CD14-positive monocyte (primary cell): ENCODE measurements around the gene CNTN4. TPM values are rescaled to one million over a fixed set of nuclear protein-coding genes. Genes with fewer than 3 reads are reported as not detected.

Experiments
- DNase-seq, 3 donors: peaks; one replicate each; pipeline ENCODE4 v3.0.0-alpha.2; 2011 to 2022
- H2AFZ ChIP-seq: 2 replicates; pipeline ENCODE4 v1.6.0; 2012; ENCODE audit warnings: mild to moderate bottlenecking, low read depth, low read length, inconsistent platforms; ENCODE audit not compliant: insufficient read depth, poor library complexity, severe bottlenecking
- H3K27ac ChIP-seq, 2 donors: 1 replicate in 1 of 2; 2 replicates in 1 of 2; pipeline ENCODE4 v1.5.1; 2012 to 2013; ENCODE audit warnings: low read length in 2 of 2, control low read depth in 1 of 2, inconsistent platforms in 1 of 2, low read depth in 1 of 2, mild to moderate bottlenecking in 1 of 2
- H3K27me3 ChIP-seq, 2 donors: one replicate each; pipeline versions ENCODE4 v1.6.0 to v1.6.1; 2011 to 2013; ENCODE audit warnings: low read length in 2 of 2; ENCODE audit not compliant: control insufficient read depth in 2 of 2, insufficient read depth in 2 of 2
- H3K36me3 ChIP-seq, 2 donors: replicated peaks in 1 of 2; 1 replicate in 1 of 2; 2 replicates in 1 of 2; pipeline versions ENCODE4 v1.5.1 to v1.6.1; 2012 to 2013; ENCODE audit warnings: low read length in 2 of 2, control low read depth in 1 of 2, inconsistent platforms in 1 of 2, mild to moderate bottlenecking in 1 of 2; ENCODE audit not compliant: insufficient read depth in 2 of 2, control insufficient read depth in 1 of 2
- H3K4me1 ChIP-seq, 2 donors: 1 replicate in 1 of 2; 2 replicates in 1 of 2; pipeline versions ENCODE4 v1.5.1 to v1.6.1; 2012 to 2013; ENCODE audit warnings: low read length in 2 of 2, control low read depth in 1 of 2, inconsistent platforms in 1 of 2, mild to moderate bottlenecking in 1 of 2, moderate library complexity in 1 of 2; ENCODE audit not compliant: insufficient read depth in 2 of 2, control insufficient read depth in 1 of 2
- H3K4me2 ChIP-seq: replicated peaks from 2 replicates; pipeline ENCODE3; 2012; ENCODE audit warnings: low read length, moderate library complexity, mild to moderate bottlenecking; ENCODE audit not compliant: poor library complexity, severe bottlenecking; ENCODE audit errors: extremely low read depth
- H3K4me3 ChIP-seq, 3 experiments: fragments of 200-600 bp in 1 of 3; sonication (generic) in 1 of 3; replicated peaks in 1 of 3; 1 replicate in 2 of 3; 2 replicates in 1 of 3; pipeline ENCODE4 v1.5.1; 2011 to 2013; ENCODE audit warnings: low read length in 3 of 3, mild to moderate bottlenecking in 3 of 3, control low read depth in 2 of 3, low read depth in 2 of 3, inconsistent platforms in 1 of 3, moderate library complexity in 1 of 3
- H3K79me2 ChIP-seq: 2 replicates; pipeline ENCODE4 v1.6.0; 2012; ENCODE audit warnings: mild to moderate bottlenecking, control low read depth, inconsistent platforms, low read length, moderate library complexity; ENCODE audit not compliant: insufficient read depth
- H3K9ac ChIP-seq: 2 replicates; pipeline ENCODE4 v1.6.0; 2017; ENCODE audit warnings: low read length, mild to moderate bottlenecking; ENCODE audit not compliant: insufficient read depth, poor library complexity, severe bottlenecking
- H3K9me3 ChIP-seq, 2 donors: replicated peaks in 1 of 2; 1 replicate in 1 of 2; 2 replicates in 1 of 2; pipeline versions ENCODE4 v1.5.1 to v1.6.1; 2012 to 2013; ENCODE audit warnings: low read length in 2 of 2, control low read depth in 1 of 2; ENCODE audit not compliant: control insufficient read depth in 1 of 2, insufficient read depth in 1 of 2
- H4K20me1 ChIP-seq: 2 replicates; pipeline ENCODE4 v1.6.0; 2012; ENCODE audit warnings: mild to moderate bottlenecking, low read length, control low read depth, moderate library complexity; ENCODE audit not compliant: insufficient read depth
- H3K27ac Mint-ChIP-seq, 7 donors: one replicate each; pipeline ENCODE4 v1.8.0; 2020; ENCODE audit warnings: mild to moderate bottlenecking in 7 of 7, mixed read lengths in 7 of 7, moderate library complexity in 6 of 7, inconsistent platforms in 2 of 7
- H3K27me3 Mint-ChIP-seq, 3 donors: one replicate each; pipeline ENCODE4 v1.8.0; 2021 to 2022; ENCODE audit warnings: low read depth in 3 of 3, mild to moderate bottlenecking in 3 of 3, mixed read lengths in 3 of 3, moderate library complexity in 3 of 3, inconsistent platforms in 1 of 3
- H3K36me3 Mint-ChIP-seq, 2 donors: one replicate each; pipeline ENCODE4 v1.8.0; 2020; ENCODE audit warnings: mixed read lengths in 2 of 2, inconsistent platforms in 1 of 2, mild to moderate bottlenecking in 1 of 2
- H3K4me1 Mint-ChIP-seq: one replicate; pipeline ENCODE4 v1.8.0; 2020; ENCODE audit warnings: mild to moderate bottlenecking, mixed read lengths
- H3K4me3 Mint-ChIP-seq, 2 donors: one replicate each; pipeline ENCODE4 v1.8.0; 2020; ENCODE audit warnings: mild to moderate bottlenecking in 2 of 2, mixed read lengths in 2 of 2, moderate library complexity in 1 of 2
- H3K9me3 Mint-ChIP-seq, 7 donors: one replicate each; pipeline ENCODE4 v1.8.0; 2020 to 2022; ENCODE audit warnings: mixed read lengths in 7 of 7, mild to moderate bottlenecking in 6 of 7, moderate library complexity in 6 of 7, inconsistent platforms in 2 of 7
- WGBS: methylation state at CpG from one replicate; pipeline ENCODE4 v1.1.5; 2013; ENCODE audit warnings: missing lambda C conversion rate; ENCODE audit not compliant: insufficient coverage; 5-methylcytosine and 5-hydroxymethylcytosine counted together
- intact Hi-C, 2 donors: fragments of 100-400 bp; cut with micrococcal nuclease; formaldehyde crosslinking; loops; one replicate each; pipeline versions ENCODE4 v1.15.0 to v1.15.1; 2023
- polyA plus RNA-seq, 3 donors: library from polyadenylated mRNA; depleted of rRNA in 1 of 3; unstranded in 2 of 3; stranded (reverse) in 1 of 3; fragments of 300-500 nt in 2 of 3; fragments of >200 nt in 1 of 3; fragmentation: Illumina TruSeq in 2 of 3; gene quantifications; 1 replicate in 2 of 3; 2 replicates in 1 of 3; pipeline ENCODE4 v1.2.3, GENCODE V29; 2012 to 2021
- TF ChIP-seq, protein P1 (sequence below): fragments of 200-600 bp; IDR thresholded peaks from one replicate; pipeline ENCODE4 v1.8.0; 2022; ENCODE audit warnings: antibody characterized with exemption, mild to moderate bottlenecking

The CNTN4 gene
- polyA plus RNA-seq, 3 donors = not detected

DNA sequence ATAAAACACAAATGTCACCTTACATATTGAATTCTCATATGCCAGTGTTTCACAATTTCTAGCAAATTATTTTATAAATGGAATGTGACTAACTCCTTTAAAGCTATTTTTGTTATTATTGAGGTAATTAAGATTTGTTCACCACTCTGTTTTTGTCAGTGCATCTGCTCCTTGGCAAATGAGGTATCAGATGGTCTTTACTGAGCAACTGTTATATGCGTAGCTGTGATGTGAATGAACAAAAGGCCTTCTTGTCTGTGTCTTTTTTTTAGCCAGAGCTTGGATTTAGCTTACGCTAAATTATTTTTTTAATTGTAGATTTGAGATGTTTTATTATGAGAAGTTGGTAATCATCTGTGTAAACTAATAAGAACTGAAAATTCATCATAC lies 886.2 kb downstream of the CNTN4 start:
- H3K27ac Mint-ChIP-seq = no peak overlapping the region
- H3K9me3 Mint-ChIP-seq = peaks cover 0 to 13% (median 3%) of the 10 kb centered on the region in 7 donors
- Histone ChIP-seq H4K20me1 (no peaks in the 10 kb centered on the region), H3K9me3 (no peaks in the 10 kb centered on the region), H3K27ac (no peak overlapping the region), H3K9ac (no peak overlapping the region), H3K79me2 (no peaks in the 10 kb centered on the region), H3K4me1 (no peaks in the 10 kb centered on the region), H3K36me3 (no peaks in the 10 kb centered on the region), H3K4me3 (no peak overlapping the region), H3K27me3 (no peaks in the 10 kb centered on the region), H2AFZ (no peak overlapping the region), H3K4me2 (no peak overlapping the region)
- TF ChIP-seq, protein P1, sequence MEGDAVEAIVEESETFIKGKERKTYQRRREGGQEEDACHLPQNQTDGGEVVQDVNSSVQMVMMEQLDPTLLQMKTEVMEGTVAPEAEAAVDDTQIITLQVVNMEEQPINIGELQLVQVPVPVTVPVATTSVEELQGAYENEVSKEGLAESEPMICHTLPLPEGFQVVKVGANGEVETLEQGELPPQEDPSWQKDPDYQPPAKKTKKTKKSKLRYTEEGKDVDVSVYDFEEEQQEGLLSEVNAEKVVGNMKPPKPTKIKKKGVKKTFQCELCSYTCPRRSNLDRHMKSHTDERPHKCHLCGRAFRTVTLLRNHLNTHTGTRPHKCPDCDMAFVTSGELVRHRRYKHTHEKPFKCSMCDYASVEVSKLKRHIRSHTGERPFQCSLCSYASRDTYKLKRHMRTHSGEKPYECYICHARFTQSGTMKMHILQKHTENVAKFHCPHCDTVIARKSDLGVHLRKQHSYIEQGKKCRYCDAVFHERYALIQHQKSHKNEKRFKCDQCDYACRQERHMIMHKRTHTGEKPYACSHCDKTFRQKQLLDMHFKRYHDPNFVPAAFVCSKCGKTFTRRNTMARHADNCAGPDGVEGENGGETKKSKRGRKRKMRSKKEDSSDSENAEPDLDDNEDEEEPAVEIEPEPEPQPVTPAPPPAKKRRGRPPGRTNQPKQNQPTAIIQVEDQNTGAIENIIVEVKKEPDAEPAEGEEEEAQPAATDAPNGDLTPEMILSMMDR = no peak
- intact Hi-C loops = no loop called here
- WGBS = no CpG with 5 or more reads among the region's 2 CpGs
- peaks cover 0 to 1% (median 0%) of the 10 kb centered on the region in 3 donors for H3K27me3 Mint-ChIP-seq
- H3K4me3 Mint-ChIP-seq = no peak overlapping the region
- H3K36me3 Mint-ChIP-seq = no peaks in the 10 kb centered on the region
- DNase-seq = no peak
- no peaks in the 10 kb centered on the region for H3K4me1 Mint-ChIP-seq

DNA sequence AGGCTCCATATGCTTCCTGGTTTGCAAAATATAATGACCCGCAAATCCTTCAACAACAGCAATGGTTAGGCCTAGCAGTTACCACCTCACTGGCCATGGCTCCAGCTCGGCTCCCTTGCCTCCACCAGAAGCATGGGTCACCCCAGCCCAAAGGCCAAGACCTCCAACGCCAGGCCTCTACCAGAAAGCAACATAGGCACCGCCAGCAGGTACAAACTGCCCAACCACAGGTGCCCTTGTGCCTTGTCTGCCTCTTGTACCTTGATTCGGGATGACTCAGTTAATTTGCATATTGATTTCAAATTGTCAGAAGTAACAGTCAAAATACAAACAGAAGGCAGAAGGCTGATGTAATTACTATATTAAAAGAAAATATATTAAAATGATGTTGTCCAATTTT lies 886.8 kb downstream of the CNTN4 start:
- Histone ChIP-seq H4K20me1 (no peaks in the 10 kb centered on the region), H3K27ac (no peak overlapping the region), H3K4me3 (no peak overlapping the region), H3K9ac (no peak overlapping the region), H2AFZ (no peak overlapping the region), H3K27me3 (no peaks in the 10 kb centered on the region), H3K9me3 (no peaks in the 10 kb centered on the region), H3K4me2 (no peak overlapping the region), H3K79me2 (no peaks in the 10 kb centered on the region), H3K36me3 (no peaks in the 10 kb centered on the region), H3K4me1 (no peaks in the 10 kb centered on the region)
- peaks cover 0 to 13% (median 3%) of the 10 kb centered on the region in 7 donors for H3K9me3 Mint-ChIP-seq
- no peaks in the 10 kb centered on the region for H3K36me3 Mint-ChIP-seq
- no peak for DNase-seq
- peaks cover 0 to 1% (median 0%) of the 10 kb centered on the region in 3 donors for H3K27me3 Mint-ChIP-seq
- 92% methylated on average over 3 of the region's 5 CpGs for WGBS
- TF ChIP-seq, protein P1 = no peak
- intact Hi-C loops = no loop called here
- no peaks in the 10 kb centered on the region for H3K4me1 Mint-ChIP-seq
- no peak overlapping the region for H3K4me3 Mint-ChIP-seq
- H3K27ac Mint-ChIP-seq = no peak overlapping the region
